KMS-11 (cell line): ENCODE results near the gene UBA7.
"Not testable (repeated sequence)": the region's sequence is repeated elsewhere in the genome, so short reads cannot be mapped to it uniquely, and the experiment has no call there.

ENCODE experiments used
- H2AFZ ChIP-seq: fragments of 200-600 bp; sonication (generic); 2 replicates; pipeline ENCODE4 v1.6.1; 2016; ENCODE audit warnings: antibody characterized with exemption, mixed run types, low read depth
- H3K27ac ChIP-seq: fragments of 200-600 bp; sonication (generic); 2 replicates; pipeline ENCODE4 v1.6.1; 2016; ENCODE audit warnings: mild to moderate bottlenecking, mixed run types
- H3K27me3 ChIP-seq: fragments of 200-600 bp; sonication (generic); 2 replicates; pipeline ENCODE4 v1.6.1; 2017; ENCODE audit warnings: mild to moderate bottlenecking, low read depth, mixed run types, moderate library complexity; ENCODE audit not compliant: insufficient read depth
- H3K36me3 ChIP-seq: fragments of 200-600 bp; sonication (generic); 2 replicates; pipeline ENCODE4 v1.6.1; 2017; ENCODE audit warnings: mild to moderate bottlenecking, mixed run types; ENCODE audit not compliant: insufficient read depth
- H3K4me1 ChIP-seq: fragments of 200-600 bp; sonication (generic); 2 replicates; pipeline ENCODE4 v1.6.1; 2016; ENCODE audit warnings: mild to moderate bottlenecking, low read depth, mixed run types; ENCODE audit not compliant: poor library complexity, severe bottlenecking
- H3K4me2 ChIP-seq: fragments of 200-600 bp; sonication (generic); 2 replicates; pipeline ENCODE4 v1.7.0; 2016; ENCODE audit warnings: mild to moderate bottlenecking, mixed run types
- H3K4me3 ChIP-seq: fragments of 200-600 bp; sonication (generic); IDR thresholded peaks from 2 replicates; pipeline ENCODE4 v1.6.1; 2017; ENCODE audit warnings: low read depth, low read length, mixed read lengths; ENCODE audit not compliant: insufficient read depth
- H3K79me2 ChIP-seq: fragments of 200-600 bp; sonication (generic); 2 replicates; pipeline ENCODE4 v1.6.1; 2016; ENCODE audit warnings: low read depth, mixed run types; ENCODE audit not compliant: insufficient read depth
- H3K9ac ChIP-seq: fragments of 200-600 bp; sonication (generic); 2 replicates; pipeline ENCODE4 v1.6.1; 2016; ENCODE audit warnings: mild to moderate bottlenecking, mixed run types
- H4K20me1 ChIP-seq: fragments of 200-600 bp; sonication (generic); 2 replicates; pipeline ENCODE4 v1.6.1; 2016; ENCODE audit warnings: mild to moderate bottlenecking, mixed run types; ENCODE audit not compliant: insufficient read depth
- TF ChIP-seq, protein P1 (sequence below): fragments of 200-600 bp; sonication (generic); conservative IDR thresholded peaks from 2 replicates; pipeline ENCODE4 v1.6.1; 2017; ENCODE audit warnings: low read depth, mild to moderate bottlenecking, antibody characterized with exemption, low read length, moderate library complexity, mixed read lengths

The UBA7 gene

DNA sequence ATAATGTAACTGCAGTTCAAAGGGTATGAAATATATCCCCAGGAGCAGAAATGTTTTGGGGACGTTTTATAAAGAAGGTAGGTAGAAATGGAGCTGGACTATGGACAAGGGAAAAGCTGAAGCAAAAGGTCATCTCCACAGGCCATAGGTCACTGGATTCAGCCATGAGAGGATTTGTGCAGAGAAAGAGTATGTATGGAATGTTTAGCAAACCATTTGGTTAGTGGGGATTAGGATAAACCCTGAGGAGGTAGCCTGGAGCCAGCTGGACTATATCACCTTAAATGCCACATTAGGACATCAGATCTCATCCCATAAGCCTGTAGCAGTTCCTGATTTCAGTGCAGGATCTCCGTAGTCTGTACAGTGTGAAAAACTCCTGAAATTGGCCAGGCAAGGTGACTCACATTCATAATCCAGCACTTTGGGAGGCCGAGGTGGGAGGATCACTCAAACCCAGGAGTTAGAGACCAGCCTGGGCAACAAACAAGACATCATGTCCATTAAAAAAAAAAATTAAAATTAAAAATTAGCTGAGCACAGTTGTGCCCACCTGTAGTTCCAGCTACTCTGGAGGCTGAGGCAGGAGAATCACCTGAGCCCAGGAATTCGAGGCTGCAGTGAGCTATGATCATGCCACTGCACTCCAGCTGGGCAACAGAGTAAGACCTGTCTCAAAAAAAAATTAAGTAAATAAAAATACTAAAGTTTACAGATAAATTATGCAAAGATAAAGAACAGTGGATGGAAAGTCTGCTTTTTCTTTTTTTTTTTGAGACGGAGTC lies 32.1 kb downstream of the UBA7 start:
- no peak overlapping the region for H2AFZ ChIP-seq
- H3K79me2 ChIP-seq = peaks cover 55% of the 10 kb centered on the region
- H4K20me1 ChIP-seq = no peaks in the 10 kb centered on the region
- H3K36me3 ChIP-seq = no peaks in the 10 kb centered on the region
- TF ChIP-seq, protein P1, sequence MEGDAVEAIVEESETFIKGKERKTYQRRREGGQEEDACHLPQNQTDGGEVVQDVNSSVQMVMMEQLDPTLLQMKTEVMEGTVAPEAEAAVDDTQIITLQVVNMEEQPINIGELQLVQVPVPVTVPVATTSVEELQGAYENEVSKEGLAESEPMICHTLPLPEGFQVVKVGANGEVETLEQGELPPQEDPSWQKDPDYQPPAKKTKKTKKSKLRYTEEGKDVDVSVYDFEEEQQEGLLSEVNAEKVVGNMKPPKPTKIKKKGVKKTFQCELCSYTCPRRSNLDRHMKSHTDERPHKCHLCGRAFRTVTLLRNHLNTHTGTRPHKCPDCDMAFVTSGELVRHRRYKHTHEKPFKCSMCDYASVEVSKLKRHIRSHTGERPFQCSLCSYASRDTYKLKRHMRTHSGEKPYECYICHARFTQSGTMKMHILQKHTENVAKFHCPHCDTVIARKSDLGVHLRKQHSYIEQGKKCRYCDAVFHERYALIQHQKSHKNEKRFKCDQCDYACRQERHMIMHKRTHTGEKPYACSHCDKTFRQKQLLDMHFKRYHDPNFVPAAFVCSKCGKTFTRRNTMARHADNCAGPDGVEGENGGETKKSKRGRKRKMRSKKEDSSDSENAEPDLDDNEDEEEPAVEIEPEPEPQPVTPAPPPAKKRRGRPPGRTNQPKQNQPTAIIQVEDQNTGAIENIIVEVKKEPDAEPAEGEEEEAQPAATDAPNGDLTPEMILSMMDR = no peak
- H3K27me3 ChIP-seq = no peaks in the 10 kb centered on the region
- H3K27ac ChIP-seq = no peak overlapping the region
- no peaks in the 10 kb centered on the region for H3K4me1 ChIP-seq
- no peak overlapping the region for H3K4me3 ChIP-seq
- no peak overlapping the region for H3K9ac ChIP-seq
- H3K4me2 ChIP-seq = no peak overlapping the region

DNA sequence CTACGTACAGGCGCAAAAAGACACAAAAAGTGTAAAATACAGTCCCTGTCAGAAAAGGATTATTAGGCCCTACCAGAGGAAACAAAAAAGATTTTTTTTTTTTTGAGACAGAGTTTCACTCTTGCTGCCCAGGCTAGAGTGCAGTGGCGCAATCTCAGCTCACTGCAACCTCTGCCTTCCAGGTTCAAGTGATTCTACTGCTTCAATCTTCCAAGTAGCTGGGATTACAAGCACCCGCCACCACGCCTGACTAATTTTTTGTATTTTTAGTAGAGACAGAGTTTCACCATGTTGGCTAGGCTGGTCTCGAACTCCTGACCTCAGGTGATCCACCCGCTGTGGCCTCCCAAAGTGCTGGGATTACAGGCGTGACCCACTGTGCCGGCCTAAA lies 32.8 kb downstream of the UBA7 start:
- H4K20me1 ChIP-seq, H3K9ac ChIP-seq, H3K27me3 ChIP-seq, H3K4me1 ChIP-seq, H2AFZ ChIP-seq, H3K36me3 ChIP-seq, H3K4me2 ChIP-seq, H3K27ac ChIP-seq, H3K4me3 ChIP-seq: not testable (repeated sequence)
- peaks cover 54% of the 10 kb centered on the region for H3K79me2 ChIP-seq

DNA sequence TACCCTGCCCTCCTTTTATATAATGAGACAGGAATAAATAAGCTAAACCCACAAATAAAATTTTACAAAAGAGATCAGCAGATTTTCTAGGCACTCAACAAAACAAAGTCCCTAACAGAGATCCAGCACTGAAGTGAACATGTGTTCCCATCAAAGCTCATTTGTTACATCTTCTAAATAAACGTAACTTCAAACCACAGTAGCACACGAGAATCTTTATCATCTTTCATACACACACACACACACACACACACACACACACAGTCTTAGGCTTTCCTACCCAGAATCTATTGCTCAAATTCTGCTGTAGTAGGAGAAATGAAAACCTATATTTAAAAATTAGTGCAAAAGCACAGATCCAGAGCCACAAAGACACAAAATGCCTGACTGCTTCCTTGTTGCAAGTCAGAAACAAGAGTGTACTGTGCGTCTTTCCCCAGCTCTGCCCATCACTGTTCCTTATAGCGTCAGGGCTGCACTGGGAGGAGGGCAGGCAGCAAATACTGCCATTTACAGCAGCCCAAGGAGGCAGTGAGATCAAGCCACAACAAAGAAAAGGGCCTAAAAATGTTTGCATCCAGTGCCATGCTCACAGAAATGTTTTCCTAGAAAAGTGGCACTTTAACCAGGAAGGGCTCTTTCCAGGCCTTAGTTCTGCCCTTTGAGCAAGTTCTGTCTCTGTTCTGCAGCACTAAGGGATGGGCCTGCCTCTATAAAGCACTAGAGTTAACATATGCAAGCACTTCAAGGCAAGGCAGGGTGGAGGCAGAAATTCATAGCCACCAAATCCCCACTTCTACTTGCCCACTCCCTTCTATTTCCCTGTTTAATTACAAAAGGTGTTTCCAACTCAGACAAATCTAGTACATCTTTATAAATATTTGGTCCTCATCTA lies 33.4 kb downstream of the UBA7 start:
- H2AFZ ChIP-seq = no peak overlapping the region
- H3K36me3 ChIP-seq = no peaks in the 10 kb centered on the region
- no peaks in the 10 kb centered on the region for H4K20me1 ChIP-seq
- H3K4me2 ChIP-seq = no peak overlapping the region
- H3K27ac ChIP-seq = no peak overlapping the region
- TF ChIP-seq, protein P1 = no peak
- no peaks in the 10 kb centered on the region for H3K4me1 ChIP-seq
- peaks cover 48% of the 10 kb centered on the region for H3K79me2 ChIP-seq
- no peaks in the 10 kb centered on the region for H3K27me3 ChIP-seq
- H3K9ac ChIP-seq = no peak overlapping the region
- H3K4me3 ChIP-seq = no peak overlapping the region

DNA sequence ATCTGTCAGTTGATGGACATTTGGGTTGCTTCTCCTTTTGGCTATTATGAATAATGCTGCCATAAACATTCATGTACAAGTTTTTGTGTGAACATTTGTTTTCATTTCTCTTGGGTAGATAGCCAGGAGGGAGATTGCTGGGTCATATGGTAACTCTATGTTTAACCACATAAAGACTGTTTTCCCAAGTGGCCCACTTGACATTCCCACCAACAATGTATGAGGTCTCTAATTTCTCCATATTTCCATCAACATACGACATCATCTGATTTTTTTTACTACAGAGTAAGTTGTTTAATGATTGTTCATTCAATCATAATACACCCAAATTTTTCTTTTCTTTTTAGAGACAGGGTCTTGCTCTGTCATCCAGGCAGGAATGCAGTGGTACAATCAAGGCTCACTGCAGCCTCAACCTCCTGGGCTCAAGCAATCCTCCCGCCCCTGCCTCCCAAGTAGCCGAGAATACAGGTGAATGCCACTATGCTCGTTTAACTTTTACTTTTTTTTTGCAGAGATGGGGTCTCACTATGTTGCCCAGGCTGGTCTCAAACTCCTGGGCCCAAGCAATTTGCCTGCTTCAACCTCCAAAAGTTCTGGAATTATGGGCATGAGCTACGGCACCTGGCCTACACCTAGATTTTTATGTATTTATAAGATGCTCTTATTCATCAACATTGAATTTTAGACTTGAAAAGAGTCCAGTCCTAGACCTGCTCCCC lies 34.2 kb downstream of the UBA7 start:
- no peak overlapping the region for H3K9ac ChIP-seq
- H3K4me3 ChIP-seq = no peak overlapping the region
- no peak overlapping the region for H3K27ac ChIP-seq
- H2AFZ ChIP-seq = no peak overlapping the region
- H3K4me1 ChIP-seq = no peaks in the 10 kb centered on the region
- no peaks in the 10 kb centered on the region for H3K27me3 ChIP-seq
- H3K79me2 ChIP-seq = peaks cover 40% of the 10 kb centered on the region
- H3K4me2 ChIP-seq = no peak overlapping the region
- TF ChIP-seq, protein P1 = no peak
- H3K36me3 ChIP-seq = no peaks in the 10 kb centered on the region
- H4K20me1 ChIP-seq = no peaks in the 10 kb centered on the region

DNA sequence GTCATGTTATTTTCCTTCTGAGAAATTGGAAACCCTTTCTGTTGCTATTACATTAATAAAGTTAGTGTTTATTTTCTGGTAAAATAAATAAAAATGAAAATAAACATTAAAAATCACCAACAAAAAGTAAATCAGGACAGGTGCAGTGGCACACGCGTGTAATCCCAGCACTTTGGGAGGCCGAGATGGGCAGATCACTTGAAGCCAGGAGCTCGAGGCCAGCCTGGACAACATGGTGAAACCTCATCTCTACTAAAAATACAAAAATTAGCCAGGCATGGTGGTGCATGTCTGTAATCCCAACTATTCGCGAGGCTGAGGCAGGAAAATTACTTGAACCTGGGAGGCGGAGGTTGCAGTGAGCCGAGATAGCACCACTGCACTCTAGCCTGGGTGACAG lies 37.7 kb downstream of the UBA7 start:
- not testable (repeated sequence) for H3K36me3 ChIP-seq, H3K4me2 ChIP-seq, H3K4me1 ChIP-seq, H3K9ac ChIP-seq, H3K27me3 ChIP-seq, H4K20me1 ChIP-seq, H3K27ac ChIP-seq, H2AFZ ChIP-seq, H3K4me3 ChIP-seq
- peaks cover 45% of the 10 kb centered on the region for H3K79me2 ChIP-seq
